GM20000 (cell line): ENCODE results near the gene DOCK10.

Source experiments
- DNase-seq: peaks from one replicate; pipeline ENCODE4 v3.0.0; 2012; ENCODE audit warnings: low spot score
- CTCF ChIP-seq: IDR thresholded peaks from 2 replicates; pipeline ENCODE4 v1.5.1; 2012; ENCODE audit warnings: mild to moderate bottlenecking, control low read depth; ENCODE audit errors: extremely low read depth, missing control alignments

DOCK10 gene

DNA sequence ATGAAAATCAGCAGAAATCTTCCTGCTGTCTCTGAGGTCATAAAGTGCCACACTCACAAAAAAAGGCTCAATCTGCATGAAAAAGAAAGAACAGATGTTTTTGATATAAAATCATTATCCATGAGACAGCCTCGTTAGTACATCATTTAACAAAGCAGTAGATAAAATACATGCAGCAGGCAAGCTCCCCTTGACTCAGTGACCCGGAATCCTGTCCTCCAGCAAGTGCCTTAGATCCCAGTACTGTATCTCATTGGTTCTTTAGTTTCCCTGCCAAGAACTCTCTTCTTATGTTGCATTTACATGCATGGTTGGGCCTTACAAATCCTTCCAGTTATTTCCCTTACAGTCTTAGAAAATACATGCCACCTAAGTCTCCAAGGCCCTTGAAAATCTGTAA, 177.3 kb downstream of the DOCK10 start:
- TF ChIP-seq CTCF: no peak
- no peak for DNase-seq

DNA sequence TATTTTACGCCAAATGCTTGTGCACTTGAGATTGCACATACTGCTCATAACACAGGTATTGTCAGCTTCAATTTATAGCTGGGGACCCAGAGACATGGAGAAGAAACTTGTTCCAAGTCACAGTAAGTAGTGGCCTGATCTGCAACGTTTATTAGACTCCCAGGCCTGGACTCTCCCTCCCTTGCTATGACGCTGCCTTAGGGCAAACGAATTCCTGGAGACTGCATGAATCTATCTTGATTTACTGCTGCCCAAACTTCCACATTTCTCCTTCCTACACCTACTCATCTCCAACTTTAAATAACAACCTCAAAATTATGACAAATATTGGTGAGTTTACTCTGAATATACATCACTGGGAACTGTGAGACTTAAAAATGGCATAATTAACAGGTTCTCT, 181.0 kb downstream of the DOCK10 start:
- TF ChIP-seq CTCF: no peak
- DNase-seq: no peak

DNA sequence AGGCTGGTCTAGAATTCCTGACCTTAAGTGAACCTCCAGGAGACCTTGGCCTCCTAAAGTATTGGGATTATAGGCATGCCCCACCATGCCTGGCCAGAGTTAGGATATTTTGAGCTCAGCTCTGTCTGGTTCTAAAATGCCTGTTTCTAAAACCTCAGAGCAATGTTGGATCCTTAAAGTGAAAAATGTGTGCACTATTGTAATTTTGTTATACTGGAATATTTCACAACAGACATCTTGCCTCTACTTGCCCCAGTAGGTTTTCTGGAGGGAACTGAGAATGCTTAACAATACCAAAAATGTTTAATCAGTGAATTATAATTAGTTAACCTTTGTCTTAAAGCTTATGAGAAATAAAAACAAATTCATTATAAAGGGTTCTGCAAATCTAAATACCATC, 181.5 kb downstream of the DOCK10 start:
- no peak for TF ChIP-seq CTCF
- no peak for DNase-seq

- TF ChIP-seq CTCF: no peak
- DNase-seq: no peak
Observed at GRCh38 chr2:224851811-224852210, 190.5 kb downstream of the DOCK10 start.

GRCh38 chr2:224850081-224850480, 192.2 kb downstream of the DOCK10 start:
- no peak for TF ChIP-seq CTCF
- DNase-seq: no peak

- peak; percentile 10 for DNase-seq
- no peak for TF ChIP-seq CTCF
Observed at GRCh38 chr2:224849264-224849663, 193.0 kb downstream of the DOCK10 start.

GRCh38 chr2:224847961-224848850, 194.1 kb downstream of the DOCK10 start:
- TF ChIP-seq CTCF: no peak
- DNase-seq: no peak
